Esophagus mucosa (tissue), 1 donor: Measurements from ENCODE around the gene CDH20. TPM values are rescaled to one million over a fixed set of nuclear protein-coding genes. Genes with fewer than 3 reads are reported as not detected.
A peak's percentile ranks its signal among the peaks of the same experiment; 100 is the strongest.

Source experiments
- ATAC-seq: fragments of 200-7000 bp; cut with Tn5 transposase; one replicate; pipeline ENCODE4 v1.9.1; 2020
- total RNA-seq: library from RNA; stranded (reverse); gene quantifications from one replicate; pipeline ENCODE4 v1.2.4, GENCODE V29; 2023
- donor health status: DM: yes; HTN: yes; CAD: no.

The CDH20 gene
- total RNA-seq, 1 donor from 2014 or later, result not detected

- no peak for ATAC-seq
Observed at GRCh38 chr18:61535401-61535800, 202.2 kb downstream of the CDH20 start.

GRCh38 chr18:61541673-61542072 is 208.4 kb downstream of the CDH20 start:
- peak; percentile 62 for ATAC-seq

- ATAC-seq, result no peak
Observed at GRCh38 chr18:61542596-61542995, 209.4 kb downstream of the CDH20 start.

- ATAC-seq, result no peak
Observed at GRCh38 chr18:61543518-61543917, 210.3 kb downstream of the CDH20 start.

- ATAC-seq, result no peak
Observed at GRCh38 chr18:61544178-61544577, 210.9 kb downstream of the CDH20 start.

- no peak for ATAC-seq
Observed at GRCh38 chr18:61545281-61546245, 212.3 kb downstream of the CDH20 start.

GRCh38 chr18:61546590-61546989 is 213.4 kb downstream of the CDH20 start:
- ATAC-seq, result peak; percentile 64

- no peak for ATAC-seq
Observed at GRCh38 chr18:61549416-61549815, 216.2 kb downstream of the CDH20 start.

- no peak for ATAC-seq
Observed at GRCh38 chr18:61549889-61550288, 216.7 kb downstream of the CDH20 start.

- ATAC-seq, result peak; percentile 66
Observed at GRCh38 chr18:61551586-61551985, 218.4 kb downstream of the CDH20 start.

- no peak for ATAC-seq
Observed at GRCh38 chr18:61553045-61553659, 219.9 kb downstream of the CDH20 start.

- no peak for ATAC-seq
Observed at GRCh38 chr18:61554117-61554776, 221.0 kb downstream of the CDH20 start.

- ATAC-seq, result no peak
Observed at GRCh38 chr18:61554946-61555361, 221.7 kb downstream of the CDH20 start.

- ATAC-seq, result no peak
Observed at GRCh38 chr18:61556316-61556715, 223.1 kb downstream of the CDH20 start.

GRCh38 chr18:61556862-61557261 is 223.6 kb downstream of the CDH20 start:
- no peak for ATAC-seq

GRCh38 chr18:61569176-61569892 is 236.1 kb downstream of the CDH20 start:
- ATAC-seq, result no peak

- ATAC-seq, result no peak
Observed at GRCh38 chr18:61570070-61570469, 236.8 kb downstream of the CDH20 start.

- ATAC-seq, result no peak
Observed at GRCh38 chr18:61572084-61572655, 238.9 kb downstream of the CDH20 start.

- ATAC-seq, result no peak
Observed at GRCh38 chr18:61572871-61573270, 239.6 kb downstream of the CDH20 start.

- no peak for ATAC-seq
Observed at GRCh38 chr18:61574665-61575064, 241.4 kb downstream of the CDH20 start.

- ATAC-seq, result no peak
Observed at GRCh38 chr18:61575419-61575818, 242.2 kb downstream of the CDH20 start.

- no peak for ATAC-seq
Observed at GRCh38 chr18:61578846-61579245, 245.6 kb downstream of the CDH20 start.
